ENCODE data around the gene BGLAP. TPM values are rescaled to one million over a fixed set of nuclear protein-coding genes. Genes with fewer than 3 reads are reported as not detected.
A peak's percentile ranks its signal among the peaks of the same experiment; 100 is the strongest.

The BGLAP gene
- total and polyA plus RNA-seq, 8 donors = 0.60 to 4.8 (median 1.2) TPM

GRCh38 chr1:156245451-156246232, 3.7 kb downstream of the BGLAP start:
- ATAC-seq (peak; percentile 38 to 59 (median 52)), DNase-seq (peak in 3 of 6 donors; percentile 37 to 72 (median 54)), FAIRE-seq (no peak)
- no peak for TF ChIP-seq CTCF (IDR thresholded peaks at IDR 0.05)
- H3K27ac ChIP-seq = no peak overlapping the region
- peak overlapping the region; percentile 19 to 45 (median 28) for H3K4me3 ChIP-seq
- intact Hi-C loops (cut with DNase I) = no loop called here
- H3K27me3 ChIP-seq = no peaks in the 10 kb centered on the region
- H3K36me3 ChIP-seq = peaks cover 0 to 7% (median 0%) of the 10 kb centered on the region in 3 donors
- peaks cover 3 to 6% (median 6%) of the 10 kb centered on the region in 3 donors for H3K4me1 ChIP-seq
- 3% methylated on average over 63 to 69 of the region's 69 CpGs for WGBS, 2 donors
- no peaks in the 10 kb centered on the region for H3K9me3 ChIP-seq

GRCh38 chr1:156246241-156246780, 4.3 kb downstream of the BGLAP start:
- DNase-seq = no peak
- Histone ChIP-seq H3K27ac (no peak overlapping the region), H3K27me3 (no peaks in the 10 kb centered on the region), H3K4me3 (peak overlapping the region in 2 of 4 donors; percentile 36 to 45), H3K9me3 (no peaks in the 10 kb centered on the region), H3K36me3 (peaks cover 0 to 14% (median 0%) of the 10 kb centered on the region in 3 donors), H3K4me1 (peaks cover 3 to 6% (median 6%) of the 10 kb centered on the region in 3 donors)
- 53 to 69% methylated on average over 10 of the region's 10 CpGs for WGBS, 2 donors
- no peak for FAIRE-seq
- ATAC-seq = no peak
- TF ChIP-seq CTCF (IDR thresholded peaks at IDR 0.05) = no peak
- intact Hi-C loops (cut with DNase I) = no loop called here

GRCh38 chr1:156246781-156247459, 4.9 kb downstream of the BGLAP start:
- no peak overlapping the region for H3K4me3 ChIP-seq
- intact Hi-C loops (cut with DNase I) = no loop called here
- H3K36me3 ChIP-seq = peaks cover 0 to 20% (median 0%) of the 10 kb centered on the region in 3 donors
- no peaks in the 10 kb centered on the region for H3K27me3 ChIP-seq
- H3K4me1 ChIP-seq = peaks cover 3 to 6% (median 6%) of the 10 kb centered on the region in 3 donors
- DNase-seq (peak in 1 of 6 donors; percentile 28), ATAC-seq (peak in 3 of 4 donors; percentile 22 to 37 (median 24)), FAIRE-seq (no peak)
- no peaks in the 10 kb centered on the region for H3K9me3 ChIP-seq
- WGBS, 2 donors = 42 to 47% methylated on average over 16 of the region's 16 CpGs
- no peak overlapping the region for H3K27ac ChIP-seq
- no peak for TF ChIP-seq CTCF (IDR thresholded peaks at IDR 0.05)

- WGBS, 2 donors = 26 to 30% methylated on average over 12 to 16 of the region's 16 CpGs
- intact Hi-C loops (cut with DNase I) = no loop called here
- FAIRE-seq = no peak
Observed at GRCh38 chr1:156247460-156248322, 5.7 kb downstream of the BGLAP start, which contains the start of gene PAQR6. TSS of gene PAQR6 (minus strand) at chr1:156248056. CDS start at chr1:156246731, 1,325 bp downstream.

More at GRCh38 chr1:156247460-156248322, 5.7 kb downstream of the BGLAP start, which contains the start of gene PAQR6:
- no peak within 1 kb of the TSS for H3K27ac ChIP-seq
- peaks cover 2 to 28% (median 6%) of the 10 kb centered on the region in 3 donors for H3K36me3 ChIP-seq
- no peak for TF ChIP-seq CTCF (IDR thresholded peaks at IDR 0.05)
- peaks cover 3 to 6% (median 6%) of the 10 kb centered on the region in 3 donors for H3K4me1 ChIP-seq
- ATAC-seq (peak; percentile 12 to 56 (median 37)), DNase-seq (peak in 2 of 6 donors; percentile 26 to 35)
- no peak within 1 kb of the TSS for H3K4me3 ChIP-seq
- H3K27me3 ChIP-seq = no peaks in the 10 kb centered on the region
- H3K9me3 ChIP-seq = no peaks in the 10 kb centered on the region
